Type B pancreatic cell (in vitro differentiated cells): ENCODE data around the gene CFAP58. TPM values are rescaled to one million over a fixed set of nuclear protein-coding genes. Genes with fewer than 3 reads are reported as not detected.

ENCODE experiments used
- DNase-seq: peaks from one replicate; pipeline ENCODE4 v3.0.0; 2021; ENCODE audit warnings: mixed read lengths; ENCODE audit not compliant: unreplicated experiment; ENCODE audit errors: extremely low spot score
- H3K27ac Mint-ChIP-seq: 2 replicates; pipeline ENCODE4 v1.8.0; 2021; ENCODE audit warnings: mild to moderate bottlenecking, mixed read lengths
- H3K27me3 Mint-ChIP-seq: 2 replicates; pipeline ENCODE4 v1.8.0; 2021; ENCODE audit warnings: mixed read lengths
- H3K36me3 Mint-ChIP-seq: 2 replicates; pipeline ENCODE4 v1.8.0; 2021; ENCODE audit warnings: mixed read lengths
- H3K4me1 Mint-ChIP-seq: one replicate; pipeline ENCODE4 v1.8.0; 2021; ENCODE audit warnings: mixed read lengths; ENCODE audit not compliant: unreplicated experiment
- H3K4me3 Mint-ChIP-seq: 2 replicates; pipeline ENCODE4 v1.8.0; 2021; ENCODE audit warnings: mild to moderate bottlenecking, mixed read lengths
- H3K9me3 Mint-ChIP-seq: 2 replicates; pipeline ENCODE4 v1.8.0; 2021; ENCODE audit warnings: mixed read lengths
- CTCF ChIP-seq: fragments of 200-600 bp; sonication (generic); conservative IDR thresholded peaks from 2 replicates; pipeline ENCODE4 v1.5.0; 2021; ENCODE audit warnings: antibody characterized with exemption, mild to moderate bottlenecking
- total RNA-seq: library from RNA; stranded (reverse); gene quantifications from 2 replicates; pipeline ENCODE4 v1.2.1, GENCODE V29; 2021; ENCODE audit warnings: low replicate concordance

CFAP58 gene
- total RNA-seq, 1 donor from 2014 or later = 0.34 TPM

GRCh38 chr10:104318810-104319741, 34.6 kb upstream of the CFAP58 start:
- H3K27ac Mint-ChIP-seq = peak overlapping the region; percentile 66

GRCh38 chr10:104321226-104321625, 32.4 kb upstream of the CFAP58 start:
- Mint-ChIP-seq H3K4me3 (no peak overlapping the region), H3K27me3 (no peaks in the 10 kb centered on the region), H3K4me1 (peaks cover 31% of the 10 kb centered on the region), H3K36me3 (peaks cover 15% of the 10 kb centered on the region), H3K27ac (no peak overlapping the region), H3K9me3 (no peaks in the 10 kb centered on the region)
- no peak for DNase-seq
- TF ChIP-seq CTCF = no peak

More at GRCh38 chr10:104318810-104319741, 34.6 kb upstream of the CFAP58 start:
- Mint-ChIP-seq H3K36me3 (peaks cover 11% of the 10 kb centered on the region), H3K27me3 (no peaks in the 10 kb centered on the region), H3K4me1 (peaks cover 30% of the 10 kb centered on the region), H3K9me3 (no peaks in the 10 kb centered on the region), H3K4me3 (no peak overlapping the region)
- DNase-seq = no peak
- TF ChIP-seq CTCF = no peak

GRCh38 chr10:104321725-104322415, 31.8 kb upstream of the CFAP58 start:
- H3K27me3 Mint-ChIP-seq = no peaks in the 10 kb centered on the region
- DNase-seq = no peak
- TF ChIP-seq CTCF = no peak
- no peak overlapping the region for H3K4me3 Mint-ChIP-seq
- peak overlapping the region; percentile 16 for H3K27ac Mint-ChIP-seq
- peaks cover 18% of the 10 kb centered on the region for H3K36me3 Mint-ChIP-seq
- no peaks in the 10 kb centered on the region for H3K9me3 Mint-ChIP-seq
- H3K4me1 Mint-ChIP-seq = peaks cover 36% of the 10 kb centered on the region

GRCh38 chr10:104322416-104322782, 31.2 kb upstream of the CFAP58 start:
- no peaks in the 10 kb centered on the region for H3K27me3 Mint-ChIP-seq
- H3K27ac Mint-ChIP-seq = no peak overlapping the region
- H3K36me3 Mint-ChIP-seq = peaks cover 14% of the 10 kb centered on the region
- DNase-seq = no peak
- no peak overlapping the region for H3K4me3 Mint-ChIP-seq
- TF ChIP-seq CTCF = no peak
- no peaks in the 10 kb centered on the region for H3K9me3 Mint-ChIP-seq
- peaks cover 40% of the 10 kb centered on the region for H3K4me1 Mint-ChIP-seq

GRCh38 chr10:104323085-104323484, 30.5 kb upstream of the CFAP58 start:
- Mint-ChIP-seq H3K36me3 (peaks cover 9% of the 10 kb centered on the region), H3K27ac (no peak overlapping the region), H3K4me3 (no peak overlapping the region), H3K9me3 (no peaks in the 10 kb centered on the region), H3K27me3 (no peaks in the 10 kb centered on the region), H3K4me1 (peaks cover 38% of the 10 kb centered on the region)
- TF ChIP-seq CTCF = no peak
- no peak for DNase-seq
